Measurements from ENCODE around the gene TPTE. TPM values are rescaled to one million over a fixed set of nuclear protein-coding genes. Genes with fewer than 3 reads are reported as not detected.
"Not testable (repeated sequence)": the region's sequence is repeated elsewhere in the genome, so short reads cannot be mapped to it uniquely, and the experiment has no call there.

Gene TPTE
- total RNA-seq, 1 experiment from 2014 or later, result not detected

DNA sequence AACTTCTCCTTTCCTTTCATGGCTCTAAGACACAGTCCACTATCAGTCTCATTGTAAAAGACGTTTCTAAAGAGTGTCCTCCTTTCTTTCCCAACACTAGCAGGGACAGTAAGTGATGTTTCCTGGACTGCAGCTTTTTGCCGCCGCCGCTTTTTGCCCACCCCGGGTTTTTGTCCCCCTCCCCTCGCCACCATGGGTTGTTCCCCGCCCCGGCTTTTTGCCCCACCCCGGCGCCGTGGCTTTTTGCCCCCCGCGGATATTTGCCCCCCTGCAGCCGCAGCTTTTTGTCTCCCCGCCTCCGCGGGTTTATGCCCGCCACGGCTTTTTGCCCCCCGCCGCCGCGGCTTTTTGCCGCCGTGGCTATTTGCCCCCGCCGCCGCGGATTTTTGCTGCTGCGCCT is 95.2 kb downstream of the TPTE start:
- no peak for DNase-seq (ENCODE audit: low spot score)

DNA sequence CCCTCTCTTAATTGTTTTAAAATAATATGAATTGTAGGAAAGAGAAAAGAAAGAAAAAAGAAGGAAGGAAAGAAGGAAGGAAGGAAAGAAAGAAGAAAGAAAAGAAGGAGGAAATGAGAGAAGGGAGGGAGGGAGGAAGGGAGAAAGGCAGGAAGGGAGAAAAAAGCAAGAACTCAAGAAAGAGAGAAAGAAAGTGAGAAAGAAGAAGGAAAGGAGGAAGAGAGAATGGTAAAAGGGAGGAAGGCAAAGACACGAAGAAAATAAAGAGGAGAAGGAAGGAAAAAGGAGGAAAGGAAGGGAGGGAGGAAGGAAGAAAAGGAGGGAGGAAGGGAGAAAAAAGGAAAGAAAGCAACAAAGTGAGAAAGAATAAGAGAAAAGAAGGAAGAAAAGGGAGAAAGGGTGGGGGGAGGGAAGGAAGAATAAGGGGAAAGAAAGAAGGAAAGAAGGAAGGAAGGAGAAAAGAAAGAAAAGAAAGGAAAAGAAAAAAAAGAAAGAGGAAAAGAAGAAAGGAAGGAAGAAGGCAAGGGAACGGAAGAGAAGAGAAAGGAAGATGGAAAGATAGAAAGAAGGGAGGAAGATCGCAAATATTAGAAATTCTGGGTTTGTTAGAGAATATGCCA is 95.9 kb downstream of the TPTE start:
- DNase-seq (ENCODE audit: low spot score), result not testable (repeated sequence)

DNA sequence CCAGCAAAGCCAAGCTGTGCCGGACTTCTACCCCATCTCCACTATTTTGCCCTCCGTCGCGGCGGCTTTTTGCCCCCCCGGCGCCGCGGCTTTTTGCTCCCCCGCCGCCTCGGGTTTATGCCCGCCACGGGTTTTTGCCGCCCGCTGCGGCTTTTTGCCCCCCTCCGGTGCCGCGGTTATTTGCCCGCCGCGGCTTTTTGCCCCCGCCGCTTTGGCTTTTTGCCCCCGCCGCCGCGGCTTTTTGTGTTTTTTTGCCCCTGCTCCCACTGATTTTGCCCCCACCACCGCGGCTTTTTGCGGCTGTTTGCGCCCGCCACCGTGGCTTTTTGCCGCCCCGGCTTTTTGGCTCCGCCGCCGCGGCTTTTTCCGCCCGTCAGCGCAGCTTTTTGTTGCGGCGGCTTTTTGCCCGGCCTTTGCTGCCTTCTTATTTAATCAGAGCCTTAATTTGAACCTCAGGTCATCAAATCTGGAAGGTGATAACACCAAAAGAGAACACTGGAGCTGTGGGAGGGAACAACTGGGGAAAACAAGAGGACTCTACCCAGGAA is 106.0 kb downstream of the TPTE start:
- no peak for DNase-seq (ENCODE audit: low spot score)

DNA sequence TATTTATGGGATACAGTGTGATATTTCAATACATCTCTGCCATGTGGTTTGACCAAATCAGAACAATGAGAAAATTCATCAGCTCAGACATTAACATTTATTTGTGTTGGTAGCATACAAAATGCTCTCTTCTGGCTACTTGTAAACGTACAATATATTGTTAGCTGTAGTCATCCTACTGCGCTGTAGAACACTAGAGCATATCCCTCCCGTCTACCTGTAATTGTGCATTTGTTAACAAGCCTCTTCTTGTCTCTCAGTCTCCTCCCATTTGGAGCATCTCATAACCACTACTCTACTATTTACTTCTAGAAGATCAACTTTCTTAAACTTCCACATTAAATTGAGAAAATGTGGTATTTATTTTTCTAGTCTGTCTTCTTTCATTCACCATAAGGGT is 107.9 kb downstream of the TPTE start:
- DNase-seq (ENCODE audit: low spot score), result not testable (repeated sequence)

DNA sequence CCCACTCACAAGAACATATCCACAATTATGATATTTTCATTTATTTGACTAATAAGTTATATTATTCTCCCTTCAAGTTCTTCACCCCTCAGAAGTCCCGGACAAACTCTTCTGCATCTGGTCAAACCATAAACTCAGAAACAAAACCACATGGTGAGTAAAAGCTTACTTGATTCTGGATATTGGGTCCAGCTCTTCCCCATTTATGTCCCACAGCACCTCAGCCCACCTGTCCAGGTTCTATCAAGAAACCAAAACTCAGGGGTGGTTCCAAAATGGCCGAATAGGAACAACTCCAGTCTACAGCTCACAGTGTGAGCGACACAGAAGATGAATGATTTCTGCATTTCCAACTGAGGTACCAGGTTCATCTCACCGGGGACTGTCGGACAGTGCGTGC is 109.4 kb downstream of the TPTE start:
- DNase-seq (ENCODE audit: low spot score), result not testable (repeated sequence)

DNA sequence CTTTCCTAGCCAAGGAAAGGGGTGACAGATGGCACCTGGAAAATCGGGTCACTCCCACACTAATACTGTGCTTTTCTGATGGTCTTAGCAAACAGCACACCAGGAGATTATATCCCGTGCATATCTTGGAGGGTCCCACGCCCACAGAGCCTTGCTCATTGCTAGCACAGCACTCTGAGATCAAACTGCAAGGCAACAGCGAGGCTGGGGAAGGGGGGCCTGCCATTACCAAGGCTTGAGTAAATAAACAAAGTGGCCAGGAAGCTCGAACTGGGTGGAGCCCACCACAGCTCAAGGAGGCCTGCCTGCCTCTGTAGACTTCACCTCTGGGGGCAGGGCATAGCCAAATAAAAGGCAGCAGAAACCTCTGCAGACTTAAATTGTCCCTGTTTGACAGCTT is 109.9 kb downstream of the TPTE start:
- DNase-seq (ENCODE audit: low spot score), result not testable (repeated sequence)

DNA sequence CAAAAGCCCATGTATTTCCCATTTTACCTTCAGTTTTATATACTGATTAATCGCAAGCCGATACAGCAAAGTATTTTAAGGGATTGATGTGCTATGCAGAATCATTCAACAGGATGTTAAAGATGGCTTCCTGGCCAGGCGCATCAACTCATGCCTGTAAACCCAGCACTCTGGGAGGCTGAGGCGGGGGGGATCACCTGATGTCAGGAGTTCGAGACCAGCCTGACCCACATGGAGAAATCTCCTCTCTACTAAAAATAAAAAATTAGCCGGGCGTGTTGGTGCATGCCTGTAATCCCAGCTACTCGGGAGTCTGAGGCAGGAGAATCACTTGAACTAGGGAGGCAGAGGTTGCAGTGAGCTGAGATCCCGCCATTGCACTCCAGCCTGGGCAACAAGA is 116.8 kb downstream of the TPTE start:
- DNase-seq (ENCODE audit: low spot score), result not testable (repeated sequence)

DNA sequence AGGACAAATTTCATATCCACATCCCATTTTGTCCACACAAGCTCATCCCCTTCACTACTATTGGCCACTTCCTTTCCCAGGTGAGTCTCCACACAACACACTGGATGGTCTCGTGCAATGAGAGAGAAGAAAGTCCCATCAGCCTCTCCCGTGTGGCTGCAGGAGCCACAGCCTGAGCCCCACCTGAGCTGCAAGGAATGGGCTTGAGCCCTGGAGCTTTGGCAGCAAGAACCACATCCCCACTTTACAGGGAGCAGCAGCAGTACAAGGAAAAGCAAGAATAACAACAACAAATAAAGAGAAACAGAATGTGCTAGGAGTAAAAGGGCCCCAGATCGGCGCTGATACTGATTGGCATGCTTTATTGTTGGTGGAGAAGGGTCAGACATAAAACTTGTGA is 117.7 kb downstream of the TPTE start:
- DNase-seq (ENCODE audit: low spot score), result no peak

DNA sequence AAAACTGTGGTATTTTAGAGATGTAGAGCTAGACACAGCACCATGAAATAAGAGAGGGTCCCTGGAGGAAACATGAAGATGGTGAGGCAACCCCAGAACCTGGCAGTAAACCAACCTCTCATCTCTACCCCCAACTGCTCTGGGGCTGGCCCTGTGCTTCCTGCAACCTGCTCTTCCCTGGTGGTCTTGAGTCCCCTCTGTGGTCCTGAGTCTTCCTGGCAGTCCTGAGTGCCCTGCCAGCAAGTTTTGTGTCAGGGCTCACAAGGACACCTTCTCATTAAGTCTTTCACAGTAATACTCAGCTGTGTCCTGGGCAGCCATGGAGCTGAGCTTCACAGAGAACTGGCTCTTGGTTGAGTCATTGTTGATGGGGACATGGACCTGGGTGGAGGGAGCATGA is 118.4 kb downstream of the TPTE start:
- DNase-seq (ENCODE audit: low spot score), result not testable (repeated sequence)

DNA sequence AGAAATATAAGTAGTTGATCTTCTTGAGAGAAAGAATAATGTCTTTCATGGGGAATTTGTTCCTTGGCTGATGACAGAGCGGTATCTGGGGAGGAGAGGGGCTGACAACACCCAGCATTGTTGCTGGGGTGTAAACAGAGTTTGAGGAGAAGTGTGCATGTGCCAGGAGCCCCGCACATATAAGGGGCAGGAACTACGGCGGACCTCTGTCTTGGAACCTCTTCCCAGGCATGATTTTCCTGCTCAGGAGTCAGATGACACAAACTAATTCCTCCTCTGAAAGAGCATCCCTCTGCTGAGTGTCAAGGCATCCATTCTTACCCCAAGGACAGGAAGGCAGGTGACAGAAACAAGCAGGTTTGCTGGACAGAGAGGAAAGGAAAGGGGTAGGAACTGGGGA is 119.1 kb downstream of the TPTE start:
- DNase-seq (ENCODE audit: low spot score), result no peak

DNA sequence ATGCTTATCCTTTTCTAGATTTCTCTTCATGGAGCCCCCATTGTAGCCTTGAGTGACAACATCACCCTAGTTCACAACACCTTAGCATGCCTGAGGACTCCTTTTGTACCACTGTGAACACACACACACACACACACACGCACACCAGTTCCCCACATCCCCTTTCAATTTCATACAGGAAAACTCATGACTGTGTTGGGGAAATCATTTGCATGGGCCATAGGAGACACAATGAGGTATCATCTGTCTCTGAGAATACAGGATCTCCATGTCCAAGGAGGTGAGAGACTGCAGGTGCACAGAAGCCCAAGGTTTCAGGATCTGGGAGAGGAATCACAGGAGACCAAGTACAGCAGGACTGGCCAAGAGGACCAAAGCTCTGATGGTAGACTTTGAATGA is 119.7 kb downstream of the TPTE start:
- no peak for DNase-seq (ENCODE audit: low spot score)

DNA sequence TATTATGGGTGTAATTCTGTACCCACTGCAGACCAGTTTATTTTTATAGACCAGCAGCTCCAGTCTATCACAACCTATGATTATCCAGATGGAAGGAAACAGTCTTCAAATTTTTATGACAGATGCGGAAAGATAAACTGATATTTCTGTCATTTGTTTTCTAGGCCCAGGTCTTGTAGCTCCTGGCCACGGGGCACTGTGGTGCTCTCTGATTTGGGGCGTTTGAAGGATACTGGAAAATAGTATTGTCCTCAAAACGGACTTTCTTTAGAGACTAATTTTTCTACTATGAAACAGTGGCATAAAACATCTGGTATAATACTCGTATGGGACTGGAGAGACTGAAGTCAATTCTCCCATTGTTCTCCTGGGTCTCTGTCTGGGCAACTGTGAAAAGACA is 124.3 kb downstream of the TPTE start:
- not testable (repeated sequence) for DNase-seq (ENCODE audit: low spot score)

DNA sequence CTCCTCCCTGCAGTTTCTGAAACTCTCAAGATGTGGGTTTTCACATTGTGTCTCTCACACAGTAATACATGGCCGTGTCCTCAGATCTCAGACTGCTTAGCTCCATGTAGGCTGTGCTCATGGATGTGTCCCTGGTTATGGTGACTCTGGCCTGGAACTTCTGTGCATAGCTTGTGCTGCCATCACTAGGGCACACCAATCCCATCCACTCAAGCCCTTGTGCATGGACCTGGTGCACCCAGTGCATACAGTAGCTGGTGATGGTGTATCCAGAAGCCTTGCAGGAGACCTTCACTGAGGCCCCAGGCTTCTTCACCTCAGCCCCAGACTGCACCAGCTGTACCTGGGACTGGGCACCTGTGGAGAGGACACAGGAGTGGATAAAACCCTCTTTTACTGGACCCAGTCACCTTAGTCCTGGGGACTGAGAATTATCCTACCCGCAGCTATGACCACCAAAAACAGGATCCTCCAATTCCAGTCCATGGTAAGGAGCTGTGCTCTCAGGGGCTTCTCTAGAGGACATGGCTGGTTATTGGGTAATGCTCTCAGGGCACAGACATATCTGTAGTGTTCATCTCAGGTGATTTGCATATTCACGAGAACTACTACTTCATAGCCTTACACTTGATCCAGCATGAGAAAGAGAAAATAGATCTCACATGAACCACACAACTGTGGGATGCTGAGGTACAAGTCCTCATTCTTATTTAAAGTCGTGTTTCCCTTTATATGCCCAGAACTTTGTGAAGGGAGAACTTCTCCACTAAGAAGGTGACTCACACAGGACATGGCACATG is 128.2 kb downstream of the TPTE start:
- DNase-seq (ENCODE audit: low spot score), result not testable (repeated sequence)

DNA sequence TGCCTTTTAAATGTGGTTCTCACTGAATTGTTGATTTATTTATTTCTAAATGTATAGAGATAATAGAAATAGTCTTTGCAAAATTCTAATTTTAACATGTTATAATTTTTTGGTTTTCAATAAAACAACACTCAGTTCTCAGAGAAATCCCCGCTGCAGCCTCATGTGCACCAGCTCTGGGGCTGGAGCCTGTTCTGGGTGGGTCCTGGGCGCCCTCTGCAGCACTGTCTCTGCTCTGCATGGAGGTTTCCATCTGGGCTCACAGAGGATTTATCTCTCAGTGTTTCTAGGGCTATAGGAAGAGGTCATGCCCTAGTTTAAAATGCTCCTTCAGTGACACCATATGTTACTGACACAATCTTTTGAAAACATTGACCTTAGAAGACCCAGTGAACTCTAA is 128.9 kb downstream of the TPTE start:
- DNase-seq (ENCODE audit: low spot score), result not testable (repeated sequence)

Small RNAs within 50 kb of the gene (small RNA-seq; reads per million reads assigned to genes)
- gene CYCSP41, result not detected
